DND-41 (cell line): ENCODE results near the gene MSL1.
A peak's percentile ranks its signal among the peaks of the same experiment; 100 is the strongest.
"Not testable (repeated sequence)": the region's sequence is repeated elsewhere in the genome, so short reads cannot be mapped to it uniquely, and the experiment has no call there.

Experiments
- ATAC-seq: fragments of 200-7000 bp; cut with Tn5 transposase; 3 replicates; pipeline ENCODE4 v1.9.1; 2021; ENCODE audit warnings: low read depth; ENCODE audit not compliant: insufficient read depth
- DNase-seq: peaks from one replicate; pipeline ENCODE4 v3.0.0-alpha.2; 2020
- H2AFZ ChIP-seq: 2 replicates; pipeline ENCODE4 v1.6.0; 2012; ENCODE audit warnings: low read depth, low read length
- H3K27ac ChIP-seq: 2 replicates; pipeline ENCODE4 v1.5.1; 2012; ENCODE audit warnings: low read length, inconsistent platforms
- H3K27me3 ChIP-seq: fragments of 200-600 bp; sonication (generic); 2 replicates; pipeline ENCODE4 v1.6.0; 2012; ENCODE audit warnings: low read length, mild to moderate bottlenecking, inconsistent platforms; ENCODE audit not compliant: insufficient read depth, poor library complexity
- H3K36me3 ChIP-seq: 2 replicates; pipeline ENCODE4 v1.5.1; 2012; ENCODE audit warnings: low read length, inconsistent platforms; ENCODE audit not compliant: insufficient read depth
- H3K4me1 ChIP-seq: 2 replicates; pipeline ENCODE4 v1.5.1; 2012; ENCODE audit warnings: mild to moderate bottlenecking, low read length; ENCODE audit not compliant: insufficient read depth
- H3K4me2 ChIP-seq: 2 replicates; pipeline ENCODE4 v1.6.0; 2012; ENCODE audit warnings: mild to moderate bottlenecking, moderate library complexity, low read length, inconsistent platforms; ENCODE audit not compliant: insufficient read depth
- H3K4me3 ChIP-seq, 2 experiments: fragments of 200-600 bp in 1 of 2; shearing (Covaris generic) in 1 of 2; 2 replicates each; pipeline ENCODE4 v1.5.1; 2012 to 2016; ENCODE audit warnings: inconsistent platforms in 2 of 2, low read length in 2 of 2, mild to moderate bottlenecking in 2 of 2, low read depth in 1 of 2, moderate library complexity in 1 of 2
- H3K79me2 ChIP-seq: 2 replicates; pipeline ENCODE4 v1.6.0; 2012; ENCODE audit warnings: low read length, inconsistent platforms; ENCODE audit not compliant: insufficient read depth
- H3K9ac ChIP-seq: 2 replicates; pipeline ENCODE4 v1.6.0; 2012; ENCODE audit warnings: low read depth, mild to moderate bottlenecking, inconsistent platforms, low read length, moderate library complexity
- H3K9me3 ChIP-seq: 2 replicates; pipeline ENCODE4 v1.5.1; 2012; ENCODE audit warnings: low read length, moderate library complexity, mild to moderate bottlenecking, inconsistent platforms; ENCODE audit not compliant: insufficient read depth, severe bottlenecking
- H4K20me1 ChIP-seq: 2 replicates; pipeline ENCODE4 v1.6.0; 2012; ENCODE audit warnings: low read length; ENCODE audit not compliant: insufficient read depth
- EZH2 ChIP-seq: IDR thresholded peaks from 3 replicates; pipeline ENCODE4 v1.6.1; 2012; ENCODE audit warnings: borderline replicate concordance, low read depth, mild to moderate bottlenecking, moderate library complexity, low read length, inconsistent platforms; ENCODE audit not compliant: severe bottlenecking
- TF ChIP-seq, protein P1 (sequence below): IDR thresholded peaks from 2 replicates; pipeline ENCODE4 v1.5.1; 2012; ENCODE audit warnings: borderline replicate concordance, low read length, moderate library complexity, mild to moderate bottlenecking; ENCODE audit not compliant: poor library complexity, severe bottlenecking; ENCODE audit errors: extremely low read depth

Gene MSL1

DNA sequence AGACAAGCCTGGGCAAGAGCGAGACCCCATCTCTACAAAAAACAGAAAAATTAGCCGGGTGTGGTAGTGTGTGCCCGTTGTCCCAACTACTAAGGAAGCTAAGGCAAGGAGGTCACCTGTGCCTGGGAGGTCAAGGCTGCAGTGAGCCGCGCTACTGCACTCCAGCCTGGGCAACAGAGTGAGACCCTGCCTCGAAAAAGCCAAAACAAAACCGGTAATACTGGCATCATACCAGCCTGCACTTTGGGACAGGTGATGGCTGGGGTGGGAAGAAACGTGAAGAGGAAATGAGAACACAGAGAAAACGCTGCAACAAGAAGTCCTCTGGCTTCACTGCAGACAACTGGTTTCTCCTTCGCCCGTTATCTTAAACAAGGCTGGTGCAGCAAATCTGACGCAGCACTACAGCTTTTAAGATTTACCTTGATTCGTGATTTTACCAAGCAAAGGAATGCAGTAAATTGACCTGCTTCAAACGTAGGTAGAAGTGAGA lies 17.8 kb downstream of the MSL1 start:
- Histone ChIP-seq H3K27me3 (no peaks in the 10 kb centered on the region), H3K4me1 (peaks cover 31% of the 10 kb centered on the region), H4K20me1 (no peaks in the 10 kb centered on the region), H3K9me3 (no peaks in the 10 kb centered on the region), H3K27ac (peak overlapping the region; percentile 93), H3K79me2 (peaks cover 50% of the 10 kb centered on the region), H3K4me2 (peak overlapping the region; percentile 87), H2AFZ (peak overlapping the region; percentile 95), H3K36me3 (peaks cover 44% of the 10 kb centered on the region), H3K9ac (peak overlapping the region; percentile 84), H3K4me3 (peak overlapping the region; percentile 78 to 80)
- ATAC-seq: peak; percentile 3
- TF ChIP-seq EZH2: no peak
- TF ChIP-seq, protein P1, sequence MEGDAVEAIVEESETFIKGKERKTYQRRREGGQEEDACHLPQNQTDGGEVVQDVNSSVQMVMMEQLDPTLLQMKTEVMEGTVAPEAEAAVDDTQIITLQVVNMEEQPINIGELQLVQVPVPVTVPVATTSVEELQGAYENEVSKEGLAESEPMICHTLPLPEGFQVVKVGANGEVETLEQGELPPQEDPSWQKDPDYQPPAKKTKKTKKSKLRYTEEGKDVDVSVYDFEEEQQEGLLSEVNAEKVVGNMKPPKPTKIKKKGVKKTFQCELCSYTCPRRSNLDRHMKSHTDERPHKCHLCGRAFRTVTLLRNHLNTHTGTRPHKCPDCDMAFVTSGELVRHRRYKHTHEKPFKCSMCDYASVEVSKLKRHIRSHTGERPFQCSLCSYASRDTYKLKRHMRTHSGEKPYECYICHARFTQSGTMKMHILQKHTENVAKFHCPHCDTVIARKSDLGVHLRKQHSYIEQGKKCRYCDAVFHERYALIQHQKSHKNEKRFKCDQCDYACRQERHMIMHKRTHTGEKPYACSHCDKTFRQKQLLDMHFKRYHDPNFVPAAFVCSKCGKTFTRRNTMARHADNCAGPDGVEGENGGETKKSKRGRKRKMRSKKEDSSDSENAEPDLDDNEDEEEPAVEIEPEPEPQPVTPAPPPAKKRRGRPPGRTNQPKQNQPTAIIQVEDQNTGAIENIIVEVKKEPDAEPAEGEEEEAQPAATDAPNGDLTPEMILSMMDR: no peak
- DNase-seq: no peak

- H3K4me1 ChIP-seq: peaks cover 38% of the 10 kb centered on the region
- not testable (repeated sequence) for H2AFZ ChIP-seq, H3K27me3 ChIP-seq, H3K4me2 ChIP-seq, H3K9ac ChIP-seq, H4K20me1 ChIP-seq, H3K4me3 ChIP-seq, H3K27ac ChIP-seq, ATAC-seq, H3K9me3 ChIP-seq, DNase-seq
- H3K36me3 ChIP-seq: peaks cover 46% of the 10 kb centered on the region
- H3K79me2 ChIP-seq: peaks cover 78% of the 10 kb centered on the region
Measured at GRCh38 chr17:40143166-40143565, 21.4 kb downstream of the MSL1 start.

DNA sequence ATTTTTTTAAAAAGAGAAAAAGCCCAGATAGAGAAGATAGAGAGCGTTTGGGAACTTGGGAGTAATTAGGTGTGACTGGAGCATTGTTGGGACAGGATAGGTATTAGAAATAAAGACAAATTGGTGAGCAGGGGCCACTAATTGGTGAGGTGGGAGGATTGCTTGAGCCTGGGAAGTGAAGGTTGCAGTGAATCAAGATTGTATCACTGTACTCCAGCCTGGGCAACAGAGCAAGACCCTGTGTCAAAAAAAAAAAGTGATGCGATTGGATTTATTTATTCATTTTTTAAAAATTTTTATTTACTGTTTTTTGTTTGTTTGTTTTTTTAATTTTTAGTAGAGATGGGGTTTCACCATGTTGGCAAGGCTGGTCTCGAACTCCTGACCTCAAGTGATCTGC lies 23.7 kb downstream of the MSL1 start:
- H3K36me3 ChIP-seq: peaks cover 68% of the 10 kb centered on the region
- TF ChIP-seq EZH2: no peak
- no peak for DNase-seq

GRCh38 chr17:40148527-40148926 lies 26.8 kb downstream of the MSL1 start:
- H3K36me3 ChIP-seq: peaks cover 73% of the 10 kb centered on the region
- no peak overlapping the region for H3K9ac ChIP-seq
- H3K4me1 ChIP-seq: 0 out of 2 replicates have a peak, but pooled peaks cover 7% of the 10 kb centered on the region

More for the DNA sequence above, 23.7 kb downstream of the MSL1 start:
- Histone ChIP-seq H3K79me2 (peaks cover 87% of the 10 kb centered on the region), H3K9ac (no peak overlapping the region), H3K27ac (no peak overlapping the region), H3K4me3 (no peak overlapping the region), H3K27me3 (no peaks in the 10 kb centered on the region), H3K4me2 (no peak overlapping the region), H2AFZ (no peak overlapping the region), H3K4me1 (peaks cover 24% of the 10 kb centered on the region), H4K20me1 (peaks cover 8% of the 10 kb centered on the region; the same call in 1 of the 2 replicates), H3K9me3 (no peaks in the 10 kb centered on the region)
- ATAC-seq: no peak

More at GRCh38 chr17:40148527-40148926, 26.8 kb downstream of the MSL1 start:
- no peak for ATAC-seq
- Histone ChIP-seq H3K9me3 (no peaks in the 10 kb centered on the region), H3K4me2 (no peak overlapping the region), H4K20me1 (peaks cover 8% of the 10 kb centered on the region; the same call in 1 of the 2 replicates), H3K27ac (no peak overlapping the region), H3K4me3 (no peak overlapping the region), H3K79me2 (peaks cover 87% of the 10 kb centered on the region), H2AFZ (no peak overlapping the region), H3K27me3 (no peaks in the 10 kb centered on the region)
- no peak for TF ChIP-seq EZH2
- TF ChIP-seq, protein P1: no peak
- no peak for DNase-seq
